ACHN (cell line): ENCODE results near the gene CAPS.
"Not testable (repeated sequence)": the region's sequence is repeated elsewhere in the genome, so short reads cannot be mapped to it uniquely, and the experiment has no call there.

ENCODE experiments used
- DNase-seq: peaks from one replicate; pipeline ENCODE4 v3.0.0-alpha.2; 2015
- in situ Hi-C: cut with HindIII; loops from 2 replicates; pipeline ENCODE4 v1.10.0; 2017; ENCODE audit warnings: low sequenced_read_pairs, low pct_ligation_motif_present, low pct_unique_long_range_greater_than_20kb

Gene CAPS

GRCh38 chr19:5961969-5962945 lies 48.2 kb downstream of the CAPS start:
- in situ Hi-C loops = no loop called here
- DNase-seq = no peak

- DNase-seq, in situ Hi-C loops: not testable (repeated sequence)
Observed at GRCh38 chr19:5963259-5963658, 49.2 kb downstream of the CAPS start.

GRCh38 chr19:5963855-5964254 lies 49.8 kb downstream of the CAPS start:
- in situ Hi-C loops = no loop called here

GRCh38 chr19:5964816-5965565 lies 50.9 kb downstream of the CAPS start:
- no peak for DNase-seq
- in situ Hi-C loops = no loop called here

More at GRCh38 chr19:5963855-5964254, 49.8 kb downstream of the CAPS start:
- no peak for DNase-seq
